GM12872 (cell line): ENCODE results near the gene VWA3A.

Source experiments
- TF ChIP-seq, protein P1 (sequence below): IDR thresholded peaks from 3 replicates; pipeline ENCODE4 v1.5.1; 2011; ENCODE audit warnings: low read depth, mild to moderate bottlenecking, low read length, moderate library complexity; ENCODE audit not compliant: insufficient read depth

The VWA3A gene

DNA sequence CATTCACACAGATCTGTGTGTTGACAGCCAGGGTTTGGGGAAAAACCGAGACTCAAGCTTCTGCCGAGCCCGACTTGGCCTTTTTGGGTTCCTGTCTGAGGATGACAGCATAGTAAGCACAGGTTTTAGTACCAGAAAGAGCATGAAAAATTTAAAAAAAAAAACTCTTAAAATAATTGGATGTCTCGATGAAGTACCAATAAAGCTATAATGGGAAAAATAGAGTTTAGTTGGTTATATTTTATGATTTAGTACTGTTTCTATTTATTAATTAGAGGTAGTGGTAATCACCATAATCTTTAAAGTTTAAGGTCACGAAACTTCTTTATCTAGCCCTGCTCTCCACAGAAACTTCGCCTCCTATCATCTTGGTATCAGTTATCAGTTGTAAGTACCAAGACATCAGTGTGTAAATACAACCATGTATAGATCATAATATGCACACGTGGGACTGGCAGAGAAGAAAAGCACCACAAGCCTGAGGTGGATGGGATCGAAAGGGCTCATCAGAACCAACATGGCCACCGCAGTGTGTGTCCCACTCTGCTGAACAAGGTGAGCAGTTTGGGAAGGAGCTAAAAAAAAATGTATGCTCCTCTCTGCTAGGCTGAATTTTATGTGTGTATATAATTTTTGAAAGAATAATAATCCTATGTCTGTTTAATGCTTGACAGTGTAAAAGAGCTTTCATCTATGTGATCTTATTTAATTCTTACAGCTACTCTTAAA is 99.4 kb downstream of the VWA3A start:
- TF ChIP-seq, protein P1, sequence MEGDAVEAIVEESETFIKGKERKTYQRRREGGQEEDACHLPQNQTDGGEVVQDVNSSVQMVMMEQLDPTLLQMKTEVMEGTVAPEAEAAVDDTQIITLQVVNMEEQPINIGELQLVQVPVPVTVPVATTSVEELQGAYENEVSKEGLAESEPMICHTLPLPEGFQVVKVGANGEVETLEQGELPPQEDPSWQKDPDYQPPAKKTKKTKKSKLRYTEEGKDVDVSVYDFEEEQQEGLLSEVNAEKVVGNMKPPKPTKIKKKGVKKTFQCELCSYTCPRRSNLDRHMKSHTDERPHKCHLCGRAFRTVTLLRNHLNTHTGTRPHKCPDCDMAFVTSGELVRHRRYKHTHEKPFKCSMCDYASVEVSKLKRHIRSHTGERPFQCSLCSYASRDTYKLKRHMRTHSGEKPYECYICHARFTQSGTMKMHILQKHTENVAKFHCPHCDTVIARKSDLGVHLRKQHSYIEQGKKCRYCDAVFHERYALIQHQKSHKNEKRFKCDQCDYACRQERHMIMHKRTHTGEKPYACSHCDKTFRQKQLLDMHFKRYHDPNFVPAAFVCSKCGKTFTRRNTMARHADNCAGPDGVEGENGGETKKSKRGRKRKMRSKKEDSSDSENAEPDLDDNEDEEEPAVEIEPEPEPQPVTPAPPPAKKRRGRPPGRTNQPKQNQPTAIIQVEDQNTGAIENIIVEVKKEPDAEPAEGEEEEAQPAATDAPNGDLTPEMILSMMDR = no peak

DNA sequence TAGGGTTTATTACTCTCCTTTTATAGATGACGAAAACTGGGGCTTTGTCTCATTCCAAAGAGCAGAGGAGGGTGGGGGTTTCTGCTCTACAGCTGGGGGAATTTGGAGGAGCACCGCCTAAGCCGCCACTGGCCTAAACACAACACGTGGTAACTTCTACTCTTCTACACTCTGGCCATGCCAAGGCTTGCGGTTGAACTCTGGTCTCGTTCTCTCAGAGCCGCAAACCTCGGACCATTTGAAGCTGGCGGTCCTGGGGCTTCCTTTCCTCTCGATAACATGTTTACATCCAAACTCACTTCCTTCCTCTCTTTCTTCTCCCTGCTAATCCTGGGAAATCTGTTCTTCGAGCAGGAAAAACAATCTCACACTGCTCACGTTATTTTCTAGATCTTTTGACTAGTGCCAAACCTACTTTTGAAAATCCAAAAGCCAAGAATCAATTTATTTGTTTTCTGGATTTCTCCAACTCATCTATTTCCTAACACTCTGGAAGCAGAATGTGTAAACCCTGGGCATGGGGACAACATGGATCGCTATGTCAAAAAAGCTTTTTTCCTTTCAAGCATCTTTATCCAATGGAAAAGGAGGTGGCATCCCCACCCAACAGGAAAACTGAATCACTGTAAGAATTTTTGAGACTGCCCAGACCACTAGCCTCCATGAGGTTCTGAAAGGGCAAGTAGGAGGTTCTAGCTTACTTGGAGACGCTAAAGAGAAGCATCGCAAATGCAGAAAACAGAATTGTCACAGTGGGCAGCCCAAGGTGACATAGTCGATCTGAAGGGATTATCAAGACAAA is 100.1 kb downstream of the VWA3A start:
- TF ChIP-seq, protein P1 = no peak

DNA sequence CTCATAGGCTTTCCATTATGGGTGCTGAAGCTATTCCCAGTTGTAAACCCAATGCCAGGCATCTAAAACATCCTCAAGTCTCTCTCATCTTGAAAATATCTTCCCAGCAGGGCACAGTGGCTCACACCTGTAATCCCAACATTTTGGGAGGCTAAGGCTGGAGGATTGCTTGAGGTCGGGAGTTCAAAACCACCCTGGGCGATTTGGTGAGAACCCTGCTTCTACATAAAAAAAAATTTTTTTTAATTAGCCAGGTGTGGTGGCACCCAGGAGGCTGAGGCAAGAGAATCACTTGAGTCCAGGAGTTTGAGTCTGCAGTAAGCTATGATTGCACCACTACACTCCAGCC is 100.7 kb downstream of the VWA3A start:
- TF ChIP-seq, protein P1 = no peak

DNA sequence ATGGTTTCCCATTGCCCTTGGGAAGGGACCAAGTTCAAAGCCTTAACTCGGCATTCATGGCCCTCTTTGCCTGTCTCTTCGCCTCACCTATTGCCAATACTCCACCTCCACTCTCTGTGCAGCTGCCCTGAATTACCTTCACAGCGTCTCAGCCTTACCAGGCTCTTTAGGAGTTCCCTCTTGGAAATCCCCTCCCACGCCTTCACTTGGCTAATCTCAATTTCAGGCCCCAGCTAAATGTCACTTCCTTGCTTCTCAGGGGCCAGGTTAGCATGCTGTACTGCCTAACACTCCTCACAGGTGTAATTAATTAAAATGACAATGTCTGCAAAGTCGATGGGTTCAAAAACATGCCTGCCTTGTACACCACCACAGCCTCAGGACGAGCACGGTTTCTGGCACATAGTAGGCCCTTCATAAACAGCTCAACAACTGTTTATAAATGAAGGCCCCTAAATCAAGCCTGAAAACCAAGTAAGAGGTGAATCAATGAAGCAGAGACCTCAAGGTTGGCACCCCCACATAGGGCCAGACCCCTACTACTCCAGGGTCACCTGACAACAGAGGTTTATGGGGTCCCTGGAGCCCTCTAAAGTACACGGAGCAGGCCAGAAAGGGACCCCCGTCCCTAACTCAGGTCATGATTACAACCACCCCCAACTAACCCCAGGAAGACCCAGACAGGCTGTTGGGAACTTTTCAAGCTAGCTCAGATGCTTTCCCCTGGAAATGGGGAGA is 102.5 kb downstream of the VWA3A start:
- TF ChIP-seq, protein P1 = no peak

DNA sequence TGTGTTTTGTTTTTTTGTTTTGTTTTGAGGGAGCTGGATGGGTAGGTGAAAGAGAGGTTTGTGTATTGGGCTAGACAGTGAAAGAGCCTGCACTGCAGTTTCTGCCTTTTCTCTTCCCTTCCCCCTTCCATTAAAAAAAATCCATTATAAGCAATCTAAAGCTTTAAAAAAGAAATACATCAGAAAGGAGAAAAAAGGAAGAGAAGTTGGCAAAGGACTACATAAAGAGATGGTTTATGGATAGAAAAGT is 103.0 kb downstream of the VWA3A start:
- TF ChIP-seq, protein P1 = no peak

DNA sequence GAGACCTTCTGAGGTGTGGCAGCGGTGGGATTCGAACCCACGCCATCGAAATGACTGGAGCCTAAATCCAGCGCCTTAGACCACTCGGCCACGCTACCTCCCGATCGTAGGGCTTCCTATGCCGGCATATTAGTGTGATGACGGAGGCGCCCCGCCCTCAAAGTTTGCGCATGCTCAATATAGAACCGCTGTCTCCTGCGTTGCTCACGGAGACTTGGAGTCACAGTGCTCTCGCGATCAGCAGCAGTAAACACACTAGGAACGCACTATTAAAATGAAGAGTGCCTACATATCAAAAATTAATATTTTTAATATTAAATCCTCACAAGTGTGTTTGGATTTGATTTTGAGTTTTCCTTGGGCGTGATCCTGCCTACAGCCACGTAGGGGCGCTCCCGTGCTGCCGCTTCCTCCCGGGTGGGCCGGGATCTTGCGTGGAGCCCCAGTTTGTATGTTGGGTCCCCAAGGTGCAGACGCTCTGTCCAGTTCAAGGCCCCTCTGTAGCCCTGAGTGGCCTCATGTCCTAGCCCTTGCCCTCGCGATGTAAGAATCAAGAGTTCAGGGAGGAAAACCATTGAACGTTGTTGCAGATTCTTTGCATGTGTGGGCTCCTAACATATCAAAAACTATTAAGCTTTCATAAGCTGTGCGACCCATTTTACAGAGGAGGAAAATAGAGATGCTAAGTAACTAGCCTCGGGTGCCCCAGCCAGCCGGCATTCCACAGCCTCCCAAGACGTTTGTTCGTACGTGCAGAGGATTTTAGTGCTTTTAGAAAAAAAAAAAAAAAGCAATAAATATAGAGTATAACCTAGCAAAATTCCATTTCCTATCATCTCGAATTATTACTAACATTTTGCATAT is 103.6 kb downstream of the VWA3A start:
- TF ChIP-seq, protein P1 = peak; percentile 91
